HEK293 (cell line): ENCODE measurements around the gene QSER1.

Experiments used
- GLIS1 ChIP-seq: fragments of 450-650 bp; formaldehyde crosslinking; IDR thresholded peaks from 2 replicates; pipeline ENCODE4 v1.5.1; 2016; ENCODE audit warnings: missing biosample characterization, missing genetic modification characterization
- GLIS2 ChIP-seq: fragments of 450-650 bp; formaldehyde crosslinking; IDR thresholded peaks from 2 replicates; pipeline ENCODE4 v1.5.1; 2016; ENCODE audit warnings: missing biosample characterization, missing genetic modification characterization
- PRDM1 ChIP-seq: fragments of 450-650 bp; formaldehyde crosslinking; IDR thresholded peaks from 2 replicates; pipeline ENCODE4; 2016; ENCODE audit warnings: missing biosample characterization, missing genetic modification characterization
- REPIN1 ChIP-seq: fragments of 450-650 bp; formaldehyde crosslinking; IDR thresholded peaks from 2 replicates; pipeline ENCODE4 v1.5.1; 2017; ENCODE audit warnings: missing biosample characterization, missing genetic modification characterization, low read depth
- ZBTB20 ChIP-seq: fragments of 450-650 bp; formaldehyde crosslinking; IDR thresholded peaks from 2 replicates; pipeline ENCODE4 v1.5.1; 2016; ENCODE audit warnings: missing biosample characterization, missing genetic modification characterization
- ZEB2 ChIP-seq: fragments of 450-650 bp; formaldehyde crosslinking; IDR thresholded peaks from 2 replicates; pipeline ENCODE4 v1.5.1; 2016; ENCODE audit warnings: missing biosample characterization, missing genetic modification characterization
- ZNF324 ChIP-seq: fragments of 450-650 bp; formaldehyde crosslinking; IDR thresholded peaks from 2 replicates; pipeline ENCODE4 v1.5.1; 2016; ENCODE audit warnings: missing biosample characterization, missing genetic modification characterization
- ZNF350 ChIP-seq: fragments of 450-650 bp; formaldehyde crosslinking; IDR thresholded peaks from 2 replicates; pipeline ENCODE4 v1.5.0; 2017; ENCODE audit warnings: missing biosample characterization, mild to moderate bottlenecking, missing genetic modification characterization
- ZNF394 ChIP-seq: fragments of 450-650 bp; formaldehyde crosslinking; IDR thresholded peaks from 2 replicates; pipeline ENCODE4 v1.5.1; 2016; ENCODE audit warnings: missing biosample characterization, missing genetic modification characterization, mild to moderate bottlenecking, moderate library complexity, borderline replicate concordance
- ZNF426 ChIP-seq: fragments of 450-650 bp; formaldehyde crosslinking; IDR thresholded peaks from 2 replicates; pipeline ENCODE4 v1.5.1; 2017; ENCODE audit warnings: missing biosample characterization, missing genetic modification characterization, mild to moderate bottlenecking, inconsistent platforms, moderate library complexity
- ZNF473 ChIP-seq: fragments of 450-650 bp; formaldehyde crosslinking; IDR thresholded peaks from 2 replicates; pipeline ENCODE4 v1.5.1; 2017; ENCODE audit warnings: missing biosample characterization, missing genetic modification characterization
- ZNF555 ChIP-seq: fragments of 450-650 bp; formaldehyde crosslinking; conservative IDR thresholded peaks from 2 replicates; pipeline ENCODE4 v1.5.1; 2017; ENCODE audit warnings: missing biosample characterization, mild to moderate bottlenecking, missing genetic modification characterization, inconsistent platforms
- ZNF558 ChIP-seq: fragments of 450-650 bp; formaldehyde crosslinking; IDR thresholded peaks from 2 replicates; pipeline ENCODE4 v1.5.1; 2016; ENCODE audit warnings: missing biosample characterization, missing genetic modification characterization
- ZNF585B ChIP-seq: fragments of 450-650 bp; formaldehyde crosslinking; IDR thresholded peaks from 2 replicates; pipeline ENCODE4 v1.5.1; 2016; ENCODE audit warnings: missing biosample characterization, missing genetic modification characterization
- ZNF660 ChIP-seq: fragments of 450-650 bp; IDR thresholded peaks from 2 replicates; pipeline ENCODE4 v1.5.1; 2018; ENCODE audit warnings: missing biosample characterization, mild to moderate bottlenecking, missing genetic modification characterization
- ZNF704 ChIP-seq: fragments of 450-650 bp; formaldehyde crosslinking; IDR thresholded peaks from 2 replicates; pipeline ENCODE4 v1.5.1; 2016; ENCODE audit warnings: missing biosample characterization, missing genetic modification characterization
- ZNF76 ChIP-seq: fragments of 450-650 bp; formaldehyde crosslinking; IDR thresholded peaks from 2 replicates; pipeline ENCODE4; 2016; ENCODE audit warnings: low read depth, missing biosample characterization, missing genetic modification characterization, borderline replicate concordance
- TF ChIP-seq, protein P1 (sequence below): fragments of 450-650 bp; formaldehyde crosslinking; IDR thresholded peaks from 2 replicates; pipeline ENCODE4 v1.5.1; 2016; ENCODE audit warnings: missing biosample characterization, missing genetic modification characterization
- TF ChIP-seq, protein P2 (sequence below): fragments of 450-650 bp; formaldehyde crosslinking; IDR thresholded peaks from 2 replicates; pipeline ENCODE4 v1.5.1; 2017; ENCODE audit warnings: missing biosample characterization, missing genetic modification characterization
- TF ChIP-seq, protein P3 (sequence below): fragments of 450-650 bp; formaldehyde crosslinking; conservative IDR thresholded peaks from 2 replicates; pipeline ENCODE4 v1.5.1; 2016; ENCODE audit warnings: low read depth, missing biosample characterization, missing genetic modification characterization
- TF ChIP-seq, protein P4 (sequence below): fragments of 450-650 bp; formaldehyde crosslinking; optimal IDR thresholded peaks from 2 replicates; pipeline ENCODE3; 2016; ENCODE audit warnings: missing biosample characterization, mild to moderate bottlenecking, missing genetic modification characterization
- TF ChIP-seq, protein P5 (sequence below): fragments of 450-650 bp; formaldehyde crosslinking; IDR thresholded peaks from 2 replicates; pipeline ENCODE4 v1.5.1; 2016; ENCODE audit warnings: missing biosample characterization, missing genetic modification characterization
- TF ChIP-seq, protein P6 (sequence below): fragments of 450-650 bp; formaldehyde crosslinking; IDR thresholded peaks from 2 replicates; pipeline ENCODE4 v1.5.1; 2016; ENCODE audit warnings: missing biosample characterization, missing genetic modification characterization

QSER1 gene

DNA sequence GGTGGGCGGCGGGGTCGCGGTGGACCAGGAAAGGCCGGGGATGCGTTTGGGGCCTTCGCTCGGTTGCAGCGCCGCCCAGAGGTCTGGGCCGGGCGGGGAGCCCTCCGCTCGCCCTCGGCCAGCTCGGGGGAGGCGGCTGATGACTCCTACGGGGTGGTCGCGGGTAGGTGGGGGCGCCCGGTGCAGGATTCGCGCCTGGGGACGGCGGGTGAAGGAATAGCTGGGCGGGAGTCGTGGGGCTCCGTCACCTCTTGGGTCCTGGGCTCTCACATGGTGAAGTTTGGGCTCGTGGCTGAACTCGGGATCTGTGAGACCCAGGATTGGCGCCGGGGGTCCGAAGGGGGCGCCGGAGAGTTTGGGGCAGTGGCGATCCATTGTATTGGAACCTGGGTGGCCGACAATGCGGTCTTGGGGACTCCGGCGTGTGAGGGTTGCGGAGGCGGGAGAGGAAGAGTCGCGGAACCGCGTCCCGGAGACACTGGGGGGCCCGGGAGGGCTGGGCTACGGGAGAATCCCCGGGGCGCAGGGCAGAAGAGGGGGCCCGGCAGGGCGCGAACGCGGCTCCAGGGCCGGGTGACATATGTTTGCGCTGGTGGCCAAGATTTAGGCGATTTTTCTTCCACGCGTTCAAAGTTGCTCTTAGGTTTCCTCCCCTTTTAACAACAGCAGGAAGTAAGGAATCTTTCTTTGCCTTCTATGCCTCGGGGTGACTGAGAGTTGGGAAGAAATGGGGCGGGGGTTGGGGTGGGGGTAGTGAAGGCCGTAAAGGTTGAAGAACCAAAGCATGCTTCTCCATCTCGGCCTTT lies 935 bp downstream of the QSER1 start (continued):
- TF ChIP-seq, protein P1, sequence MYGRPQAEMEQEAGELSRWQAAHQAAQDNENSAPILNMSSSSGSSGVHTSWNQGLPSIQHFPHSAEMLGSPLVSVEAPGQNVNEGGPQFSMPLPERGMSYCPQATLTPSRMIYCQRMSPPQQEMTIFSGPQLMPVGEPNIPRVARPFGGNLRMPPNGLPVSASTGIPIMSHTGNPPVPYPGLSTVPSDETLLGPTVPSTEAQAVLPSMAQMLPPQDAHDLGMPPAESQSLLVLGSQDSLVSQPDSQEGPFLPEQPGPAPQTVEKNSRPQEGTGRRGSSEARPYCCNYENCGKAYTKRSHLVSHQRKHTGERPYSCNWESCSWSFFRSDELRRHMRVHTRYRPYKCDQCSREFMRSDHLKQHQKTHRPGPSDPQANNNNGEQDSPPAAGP (tag by site-specific recombination) = 0 out of 2 replicates have a peak, but pooled peaks have one; percentile 18
- TF ChIP-seq GLIS2 (tag by site-specific recombination) = peak; percentile 93
- no peak for TF ChIP-seq ZNF426 (tag by site-specific recombination)
- TF ChIP-seq ZNF473 (tag by site-specific recombination) = no peak
- no peak for TF ChIP-seq REPIN1 (tag by site-specific recombination)
- no peak for TF ChIP-seq PRDM1 (tag by site-specific recombination)
- no peak for TF ChIP-seq ZNF324 (tag by site-specific recombination)
- TF ChIP-seq, protein P2, sequence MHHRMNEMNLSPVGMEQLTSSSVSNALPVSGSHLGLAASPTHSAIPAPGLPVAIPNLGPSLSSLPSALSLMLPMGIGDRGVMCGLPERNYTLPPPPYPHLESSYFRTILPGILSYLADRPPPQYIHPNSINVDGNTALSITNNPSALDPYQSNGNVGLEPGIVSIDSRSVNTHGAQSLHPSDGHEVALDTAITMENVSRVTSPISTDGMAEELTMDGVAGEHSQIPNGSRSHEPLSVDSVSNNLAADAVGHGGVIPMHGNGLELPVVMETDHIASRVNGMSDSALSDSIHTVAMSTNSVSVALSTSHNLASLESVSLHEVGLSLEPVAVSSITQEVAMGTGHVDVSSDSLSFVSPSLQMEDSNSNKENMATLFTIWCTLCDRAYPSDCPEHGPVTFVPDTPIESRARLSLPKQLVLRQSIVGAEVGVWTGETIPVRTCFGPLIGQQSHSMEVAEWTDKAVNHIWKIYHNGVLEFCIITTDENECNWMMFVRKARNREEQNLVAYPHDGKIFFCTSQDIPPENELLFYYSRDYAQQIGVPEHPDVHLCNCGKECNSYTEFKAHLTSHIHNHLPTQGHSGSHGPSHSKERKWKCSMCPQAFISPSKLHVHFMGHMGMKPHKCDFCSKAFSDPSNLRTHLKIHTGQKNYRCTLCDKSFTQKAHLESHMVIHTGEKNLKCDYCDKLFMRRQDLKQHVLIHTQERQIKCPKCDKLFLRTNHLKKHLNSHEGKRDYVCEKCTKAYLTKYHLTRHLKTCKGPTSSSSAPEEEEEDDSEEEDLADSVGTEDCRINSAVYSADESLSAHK (tag by site-specific recombination) = no peak
- no peak for TF ChIP-seq ZNF704
- no peak for TF ChIP-seq ZNF350
- peak; percentile 65 for TF ChIP-seq GLIS1 (tag by site-specific recombination)
- no peak for TF ChIP-seq ZNF585B
- TF ChIP-seq, protein P3, sequence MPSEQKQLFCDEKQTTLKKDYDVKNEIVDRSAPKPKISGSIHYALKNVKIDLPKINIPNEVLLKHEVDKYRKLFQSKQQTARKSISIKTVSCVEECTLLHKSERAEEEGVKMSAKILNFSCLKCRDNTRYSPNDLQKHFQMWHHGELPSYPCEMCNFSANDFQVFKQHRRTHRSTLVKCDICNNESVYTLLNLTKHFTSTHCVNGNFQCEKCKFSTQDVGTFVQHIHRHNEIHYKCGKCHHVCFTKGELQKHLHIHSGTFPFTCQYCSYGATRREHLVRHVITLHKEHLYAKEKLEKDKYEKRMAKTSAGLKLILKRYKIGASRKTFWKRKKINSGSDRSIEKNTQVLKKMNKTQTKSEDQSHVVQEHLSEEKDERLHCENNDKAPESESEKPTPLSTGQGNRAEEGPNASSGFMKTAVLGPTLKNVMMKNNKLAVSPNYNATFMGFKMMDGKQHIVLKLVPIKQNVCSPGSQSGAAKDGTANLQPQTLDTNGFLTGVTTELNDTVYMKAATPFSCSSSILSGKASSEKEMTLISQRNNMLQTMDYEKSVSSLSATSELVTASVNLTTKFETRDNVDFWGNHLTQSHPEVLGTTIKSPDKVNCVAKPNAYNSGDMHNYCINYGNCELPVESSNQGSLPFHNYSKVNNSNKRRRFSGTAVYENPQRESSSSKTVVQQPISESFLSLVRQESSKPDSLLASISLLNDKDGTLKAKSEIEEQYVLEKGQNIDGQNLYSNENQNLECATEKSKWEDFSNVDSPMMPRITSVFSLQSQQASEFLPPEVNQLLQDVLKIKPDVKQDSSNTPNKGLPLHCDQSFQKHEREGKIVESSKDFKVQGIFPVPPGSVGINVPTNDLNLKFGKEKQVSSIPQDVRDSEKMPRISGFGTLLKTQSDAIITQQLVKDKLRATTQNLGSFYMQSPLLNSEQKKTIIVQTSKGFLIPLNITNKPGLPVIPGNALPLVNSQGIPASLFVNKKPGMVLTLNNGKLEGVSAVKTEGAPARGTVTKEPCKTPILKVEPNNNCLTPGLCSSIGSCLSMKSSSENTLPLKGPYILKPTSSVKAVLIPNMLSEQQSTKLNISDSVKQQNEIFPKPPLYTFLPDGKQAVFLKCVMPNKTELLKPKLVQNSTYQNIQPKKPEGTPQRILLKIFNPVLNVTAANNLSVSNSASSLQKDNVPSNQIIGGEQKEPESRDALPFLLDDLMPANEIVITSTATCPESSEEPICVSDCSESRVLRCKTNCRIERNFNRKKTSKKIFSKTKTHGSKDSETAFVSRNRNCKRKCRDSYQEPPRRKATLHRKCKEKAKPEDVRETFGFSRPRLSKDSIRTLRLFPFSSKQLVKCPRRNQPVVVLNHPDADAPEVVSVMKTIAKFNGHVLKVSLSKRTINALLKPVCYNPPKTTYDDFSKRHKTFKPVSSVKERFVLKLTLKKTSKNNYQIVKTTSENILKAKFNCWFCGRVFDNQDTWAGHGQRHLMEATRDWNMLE (tag by site-specific recombination) = no peak
- TF ChIP-seq ZNF394 (tag by site-specific recombination) = peak; percentile 37; the same call in 1 of the 2 replicates
- peak; percentile 67 for TF ChIP-seq ZEB2 (tag by site-specific recombination)
- no peak for TF ChIP-seq ZNF555 (tag by site-specific recombination)
- TF ChIP-seq, protein P4, sequence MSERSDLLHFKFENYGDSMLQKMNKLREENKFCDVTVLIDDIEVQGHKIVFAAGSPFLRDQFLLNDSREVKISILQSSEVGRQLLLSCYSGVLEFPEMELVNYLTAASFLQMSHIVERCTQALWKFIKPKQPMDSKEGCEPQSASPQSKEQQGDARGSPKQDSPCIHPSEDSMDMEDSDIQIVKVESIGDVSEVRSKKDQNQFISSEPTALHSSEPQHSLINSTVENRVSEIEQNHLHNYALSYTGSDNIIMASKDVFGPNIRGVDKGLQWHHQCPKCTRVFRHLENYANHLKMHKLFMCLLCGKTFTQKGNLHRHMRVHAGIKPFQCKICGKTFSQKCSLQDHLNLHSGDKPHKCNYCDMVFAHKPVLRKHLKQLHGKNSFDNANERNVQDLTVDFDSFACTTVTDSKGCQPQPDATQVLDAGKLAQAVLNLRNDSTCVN (tag by site-specific recombination) = peak; percentile 69
- peak; percentile 82 for TF ChIP-seq ZBTB20
- TF ChIP-seq, protein P5, sequence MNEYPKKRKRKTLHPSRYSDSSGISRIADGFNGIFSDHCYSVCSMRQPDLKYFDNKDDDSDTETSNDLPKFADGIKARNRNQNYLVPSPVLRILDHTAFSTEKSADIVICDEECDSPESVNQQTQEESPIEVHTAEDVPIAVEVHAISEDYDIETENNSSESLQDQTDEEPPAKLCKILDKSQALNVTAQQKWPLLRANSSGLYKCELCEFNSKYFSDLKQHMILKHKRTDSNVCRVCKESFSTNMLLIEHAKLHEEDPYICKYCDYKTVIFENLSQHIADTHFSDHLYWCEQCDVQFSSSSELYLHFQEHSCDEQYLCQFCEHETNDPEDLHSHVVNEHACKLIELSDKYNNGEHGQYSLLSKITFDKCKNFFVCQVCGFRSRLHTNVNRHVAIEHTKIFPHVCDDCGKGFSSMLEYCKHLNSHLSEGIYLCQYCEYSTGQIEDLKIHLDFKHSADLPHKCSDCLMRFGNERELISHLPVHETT (tag by site-specific recombination) = no peak
- 0 out of 2 replicates have a peak, but pooled peaks have one; percentile 30 for TF ChIP-seq ZNF660 (tag by site-specific recombination)
- peak; percentile 34; the same call in 1 of the 2 replicates for TF ChIP-seq ZNF76 (tag by site-specific recombination)
- TF ChIP-seq, protein P6, sequence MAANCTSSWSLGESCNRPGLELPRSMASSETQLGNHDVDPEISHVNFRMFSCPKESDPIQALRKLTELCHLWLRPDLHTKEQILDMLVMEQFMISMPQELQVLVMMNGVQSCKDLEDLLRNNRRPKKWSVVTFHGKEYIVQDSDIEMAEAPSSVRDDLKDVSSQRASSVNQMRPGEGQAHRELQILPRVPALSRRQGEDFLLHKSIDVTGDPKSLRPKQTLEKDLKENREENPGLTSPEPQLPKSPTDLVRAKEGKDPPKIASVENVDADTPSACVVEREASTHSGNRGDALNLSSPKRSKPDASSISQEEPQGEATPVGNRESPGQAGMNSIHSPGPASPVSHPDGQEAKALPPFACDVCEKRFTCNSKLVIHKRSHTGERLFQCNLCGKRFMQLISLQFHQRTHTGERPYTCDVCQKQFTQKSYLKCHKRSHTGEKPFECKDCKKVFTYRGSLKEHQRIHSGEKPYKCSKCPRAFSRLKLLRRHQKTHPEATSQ (tag by site-specific recombination) = no peak
- TF ChIP-seq ZNF558 = no peak
